Suprapubic skin (tissue), 4 donors: ENCODE results near the gene MLKL. TPM values are rescaled to one million over a fixed set of nuclear protein-coding genes. Genes with fewer than 3 reads are reported as not detected.

ENCODE experiments used
- DNase-seq, 2 donors: peaks; one replicate each; pipeline ENCODE4 v3.0.0-alpha.2; 2019; ENCODE audit warnings: low spot score in 2 of 2
- H3K27ac ChIP-seq: fragments of 200-600 bp; sonication (generic); one replicate; pipeline ENCODE4 v1.5.1; 2019
- H3K27me3 ChIP-seq: fragments of 200-600 bp; sonication (generic); one replicate; pipeline ENCODE4 v1.5.1; 2019
- H3K36me3 ChIP-seq: fragments of 200-600 bp; sonication (generic); one replicate; pipeline ENCODE4 v1.5.1; 2019
- H3K4me1 ChIP-seq: fragments of 200-600 bp; sonication (generic); one replicate; pipeline ENCODE4 v1.5.1; 2019
- H3K4me3 ChIP-seq: fragments of 200-600 bp; sonication (generic); one replicate; pipeline ENCODE4 v1.5.1; 2019; ENCODE audit warnings: mild to moderate bottlenecking
- H3K9me3 ChIP-seq: fragments of 200-600 bp; sonication (generic); one replicate; pipeline ENCODE4 v1.5.1; 2019
- EP300 ChIP-seq: sonication (generic); formaldehyde crosslinking; IDR thresholded peaks from one replicate; pipeline ENCODE4 v1.6.1; 2017; ENCODE audit warnings: antibody characterized with exemption
- POLR2A ChIP-seq, 2 donors: fragments of 450-650 bp; IDR thresholded peaks; one replicate each; pipeline ENCODE4 v1.6.1; 2017; ENCODE audit warnings: antibody characterized with exemption in 2 of 2, mild to moderate bottlenecking in 2 of 2, moderate library complexity in 2 of 2
- POLR2AphosphoS5 ChIP-seq, 3 donors: sonication (generic); formaldehyde crosslinking; IDR thresholded peaks; one replicate each; pipeline ENCODE4 v1.6.1; 2017; ENCODE audit warnings: antibody characterized with exemption in 3 of 3
- WGBS: methylation state at CpG from one replicate; pipeline ENCODE4 v1.1.5; 2018; 5-methylcytosine and 5-hydroxymethylcytosine counted together
- total RNA-seq, 4 donors: library from RNA; depleted of rRNA; stranded (reverse); fragments of >200 nt; gene quantifications; one replicate each; pipeline ENCODE4 v1.1.0, GENCODE V29; 2016
- TF ChIP-seq, protein P1 (sequence below), 2 donors: fragments of 200-600 bp in 1 of 2; fragments of 450-650 bp in 1 of 2; sonication (generic) in 1 of 2; IDR thresholded peaks; one replicate each; pipeline ENCODE4 v1.5.1; 2016 to 2019; ENCODE audit warnings: antibody characterized with exemption in 2 of 2, mild to moderate bottlenecking in 1 of 2, moderate library complexity in 1 of 2

Gene MLKL
- total RNA-seq, 4 donors from 2014 or later: 3.1 to 12.0 (median 7.0) TPM

DNA sequence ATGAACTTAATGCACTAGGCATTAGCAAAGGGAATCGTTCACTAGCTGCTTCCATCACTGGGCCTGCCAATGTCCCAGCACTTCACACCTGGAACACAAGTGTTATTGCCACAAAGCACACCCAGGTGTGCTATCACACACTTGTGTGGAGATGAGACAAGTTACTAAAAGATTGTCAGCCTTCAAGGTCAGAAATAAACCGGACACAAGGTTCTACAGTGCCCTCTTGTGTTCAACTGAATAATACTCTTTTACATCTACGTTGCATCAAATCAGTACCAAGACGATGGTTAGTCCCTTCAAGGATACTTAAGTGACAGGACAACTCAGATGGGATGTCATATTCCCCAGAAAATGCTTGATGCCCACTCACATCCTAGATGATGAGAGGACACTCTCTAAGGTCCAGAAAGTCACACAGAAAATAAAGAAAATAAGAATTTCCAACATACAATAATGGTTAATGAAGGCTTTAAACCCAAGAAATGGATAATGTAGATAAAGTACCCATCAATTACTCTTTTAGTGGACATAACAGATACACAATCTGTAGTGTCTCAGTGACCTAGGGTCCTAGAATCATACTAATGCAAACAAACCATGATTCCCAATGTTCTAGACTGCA, 77.3 kb downstream of the MLKL start:
- no peak for DNase-seq
- H3K27me3 ChIP-seq: no peaks in the 10 kb centered on the region
- WGBS: 23% methylated on average over 4 of the region's 4 CpGs
- peaks cover 66% of the 10 kb centered on the region for H3K36me3 ChIP-seq
- H3K27ac ChIP-seq: no peak overlapping the region
- TF ChIP-seq EP300: no peak
- TF ChIP-seq, protein P1, sequence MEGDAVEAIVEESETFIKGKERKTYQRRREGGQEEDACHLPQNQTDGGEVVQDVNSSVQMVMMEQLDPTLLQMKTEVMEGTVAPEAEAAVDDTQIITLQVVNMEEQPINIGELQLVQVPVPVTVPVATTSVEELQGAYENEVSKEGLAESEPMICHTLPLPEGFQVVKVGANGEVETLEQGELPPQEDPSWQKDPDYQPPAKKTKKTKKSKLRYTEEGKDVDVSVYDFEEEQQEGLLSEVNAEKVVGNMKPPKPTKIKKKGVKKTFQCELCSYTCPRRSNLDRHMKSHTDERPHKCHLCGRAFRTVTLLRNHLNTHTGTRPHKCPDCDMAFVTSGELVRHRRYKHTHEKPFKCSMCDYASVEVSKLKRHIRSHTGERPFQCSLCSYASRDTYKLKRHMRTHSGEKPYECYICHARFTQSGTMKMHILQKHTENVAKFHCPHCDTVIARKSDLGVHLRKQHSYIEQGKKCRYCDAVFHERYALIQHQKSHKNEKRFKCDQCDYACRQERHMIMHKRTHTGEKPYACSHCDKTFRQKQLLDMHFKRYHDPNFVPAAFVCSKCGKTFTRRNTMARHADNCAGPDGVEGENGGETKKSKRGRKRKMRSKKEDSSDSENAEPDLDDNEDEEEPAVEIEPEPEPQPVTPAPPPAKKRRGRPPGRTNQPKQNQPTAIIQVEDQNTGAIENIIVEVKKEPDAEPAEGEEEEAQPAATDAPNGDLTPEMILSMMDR (IDR thresholded peaks at IDR 0.05): peak; percentile 12 to 51
- no peak for TF ChIP-seq POLR2A (IDR thresholded peaks at IDR 0.05)
- no peak for TF ChIP-seq POLR2AphosphoS5 (IDR thresholded peaks at IDR 0.05)
- no peaks in the 10 kb centered on the region for H3K9me3 ChIP-seq
- no peaks in the 10 kb centered on the region for H3K4me1 ChIP-seq
- no peak overlapping the region for H3K4me3 ChIP-seq

DNA sequence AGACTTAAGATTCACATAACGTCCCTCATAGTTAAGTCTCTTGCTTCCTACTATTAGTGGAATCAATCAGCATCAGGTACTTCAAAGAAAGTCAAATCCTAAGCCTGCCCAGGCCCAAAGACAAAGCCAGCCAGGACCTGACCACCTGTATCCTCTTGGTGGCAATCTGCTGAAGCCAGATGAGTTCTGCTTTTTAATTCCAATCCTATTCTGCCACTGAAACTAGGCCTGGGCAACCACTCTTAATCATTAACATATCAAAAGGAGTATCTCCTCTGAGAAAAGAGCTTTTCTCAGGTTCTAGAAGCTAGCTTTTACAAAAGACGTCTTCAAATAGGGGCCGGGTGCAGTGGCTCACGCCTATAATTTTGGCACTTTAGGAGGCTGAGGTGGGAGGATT, 78.7 kb downstream of the MLKL start:
- peak in 1 of 2 donors; percentile 6 for DNase-seq
- no peaks in the 10 kb centered on the region for H3K9me3 ChIP-seq
- no peak overlapping the region for H3K4me3 ChIP-seq
- TF ChIP-seq POLR2AphosphoS5 (IDR thresholded peaks at IDR 0.05) (no peak), POLR2A (IDR thresholded peaks at IDR 0.05) (no peak), EP300 (no peak)
- TF ChIP-seq, protein P1 (IDR thresholded peaks at IDR 0.05): no peak
- H3K27me3 ChIP-seq: no peaks in the 10 kb centered on the region
- H3K27ac ChIP-seq: no peak overlapping the region
- no peaks in the 10 kb centered on the region for H3K4me1 ChIP-seq
- peaks cover 53% of the 10 kb centered on the region for H3K36me3 ChIP-seq
- WGBS: 92% methylated on average over 4 of the region's 4 CpGs

Other genes starting within 250 kb of the MLKL start
- 100 to 1,000 TPM in 1 of 4 donors, 10 to 100 TPM in 3; 62.5 to 160 (median 89.6) TPM for gene GLG1, start 93.7 kb downstream of the MLKL start, total RNA-seq
- 10 to 100 TPM; 22.6 to 31.1 (median 29.8) TPM for gene RFWD3, start 34.0 kb downstream of the MLKL start, total RNA-seq
- 10 to 100 TPM in 1 of 4 donors, 1 to 10 TPM in 3; 6.8 to 11.3 (median 8.8) TPM for gene FA2H, start 74.0 kb upstream of the MLKL start, total RNA-seq